Immature natural killer cell (primary cell): ENCODE measurements around the gene GUSB. TPM values are rescaled to one million over a fixed set of nuclear protein-coding genes. Genes with fewer than 3 reads are reported as not detected.
"Not testable (repeated sequence)": the region's sequence is repeated elsewhere in the genome, so short reads cannot be mapped to it uniquely, and the experiment has no call there.

ENCODE experiments used
- DNase-seq, 3 donors: peaks; one replicate each; pipeline ENCODE4 v3.0.0; 2022; ENCODE audit warnings: mixed read lengths in 1 of 3
- H3K27ac Mint-ChIP-seq, 6 donors: one replicate each; pipeline ENCODE4 v1.8.0; 2020; ENCODE audit warnings: mixed read lengths in 6 of 6, mild to moderate bottlenecking in 5 of 6, inconsistent platforms in 4 of 6, moderate library complexity in 3 of 6
- H3K27me3 Mint-ChIP-seq, 3 donors: one replicate each; pipeline ENCODE4 v1.8.0; 2020 to 2021; ENCODE audit warnings: low read depth in 3 of 3, mild to moderate bottlenecking in 3 of 3, mixed read lengths in 3 of 3, moderate library complexity in 3 of 3, inconsistent platforms in 1 of 3
- H3K36me3 Mint-ChIP-seq, 3 donors: one replicate each; pipeline ENCODE4 v1.8.0; 2020; ENCODE audit warnings: mixed read lengths in 3 of 3, inconsistent platforms in 2 of 3, mild to moderate bottlenecking in 2 of 3
- H3K4me1 Mint-ChIP-seq, 2 donors: one replicate each; pipeline ENCODE4 v1.8.0; 2020; ENCODE audit warnings: inconsistent platforms in 2 of 2, mild to moderate bottlenecking in 2 of 2, mixed read lengths in 2 of 2, moderate library complexity in 1 of 2
- H3K4me3 Mint-ChIP-seq, 5 donors: one replicate each; pipeline ENCODE4 v1.8.0; 2020; ENCODE audit warnings: mild to moderate bottlenecking in 5 of 5, mixed read lengths in 5 of 5, inconsistent platforms in 3 of 5, moderate library complexity in 3 of 5
- H3K9me3 Mint-ChIP-seq, 6 donors: one replicate each; pipeline ENCODE4 v1.8.0; 2020; ENCODE audit warnings: mild to moderate bottlenecking in 6 of 6, mixed read lengths in 6 of 6, inconsistent platforms in 4 of 6, moderate library complexity in 3 of 6
- polyA plus RNA-seq, 3 donors: library from polyadenylated mRNA; unstranded; fragments of 300-500 nt; fragmentation: Illumina TruSeq; gene quantifications; one replicate each; pipeline ENCODE4 v1.2.3, GENCODE V29; 2021

The GUSB gene
- polyA plus RNA-seq, 3 donors from 2014 or later, result 75.1 to 119 (median 77.3) TPM

GRCh38 chr7:65967361-65968155 is 14.5 kb downstream of the GUSB start:
- Mint-ChIP-seq H3K9me3 (no peaks in the 10 kb centered on the region), H3K36me3 (peaks cover 12 to 49% (median 14%) of the 10 kb centered on the region in 3 donors), H3K27me3 (peaks cover 0 to 2% (median 2%) of the 10 kb centered on the region in 3 donors), H3K4me3 (no peak overlapping the region), H3K27ac (no peak overlapping the region), H3K4me1 (no peaks in the 10 kb centered on the region)
- no peak for DNase-seq

DNA sequence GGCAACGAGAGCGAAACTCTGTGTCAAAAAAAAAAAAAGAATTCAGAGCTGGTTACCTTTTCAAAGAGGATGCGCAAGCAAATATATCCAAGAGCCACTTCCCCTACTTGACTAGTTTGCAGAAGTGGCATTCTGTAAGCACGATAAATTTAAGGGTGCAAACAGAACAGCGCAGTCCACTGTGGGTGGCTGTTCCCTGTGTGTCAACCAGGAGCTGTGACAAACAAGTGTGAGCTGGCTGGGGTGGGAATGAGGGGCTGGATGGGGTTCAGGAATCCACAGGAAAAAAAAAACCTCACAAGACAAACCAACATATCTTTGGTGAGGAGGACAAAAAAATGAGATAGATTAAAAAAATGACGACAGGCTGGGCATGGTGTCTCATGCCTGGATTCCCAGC is 15.9 kb downstream of the GUSB start:
- no peak for DNase-seq
- H3K27me3 Mint-ChIP-seq, result peaks cover 0 to 2% (median 0%) of the 10 kb centered on the region in 3 donors
- no peaks in the 10 kb centered on the region for H3K4me1 Mint-ChIP-seq
- no peak overlapping the region for H3K27ac Mint-ChIP-seq
- no peak overlapping the region for H3K4me3 Mint-ChIP-seq
- no peaks in the 10 kb centered on the region for H3K9me3 Mint-ChIP-seq
- H3K36me3 Mint-ChIP-seq, result peaks cover 8 to 44% (median 11%) of the 10 kb centered on the region in 3 donors

DNA sequence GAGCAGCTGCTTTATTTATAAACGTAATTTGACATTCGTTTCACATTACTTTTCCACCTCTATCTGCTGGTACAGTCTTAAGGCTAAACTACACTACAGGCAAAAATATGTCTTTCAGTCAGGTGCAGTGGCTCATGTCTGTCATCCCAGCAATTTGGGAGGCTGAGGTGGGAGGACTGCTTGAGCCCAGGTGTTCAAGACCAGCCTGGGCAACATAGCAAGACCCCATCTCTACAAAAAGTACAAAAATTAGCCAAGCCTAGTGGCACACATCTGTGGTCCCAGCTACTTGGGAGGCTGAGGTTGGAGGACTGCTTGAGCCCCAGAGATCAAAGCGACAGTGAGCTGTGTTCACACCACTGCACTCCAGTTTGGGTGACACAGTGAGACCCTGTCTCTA is 17.3 kb downstream of the GUSB start:
- not testable (repeated sequence) for H3K4me1 Mint-ChIP-seq, DNase-seq, H3K4me3 Mint-ChIP-seq, H3K27me3 Mint-ChIP-seq, H3K9me3 Mint-ChIP-seq, H3K27ac Mint-ChIP-seq
- H3K36me3 Mint-ChIP-seq, result peaks cover 6 to 43% (median 11%) of the 10 kb centered on the region in 3 donors

GRCh38 chr7:65962033-65962432 is 20.0 kb downstream of the GUSB start:
- Mint-ChIP-seq H3K27me3 (peaks cover 0 to 2% (median 0%) of the 10 kb centered on the region in 3 donors), H3K27ac (no peak overlapping the region), H3K4me3 (no peak overlapping the region), H3K9me3 (no peaks in the 10 kb centered on the region), H3K36me3 (peaks cover 4 to 39% (median 15%) of the 10 kb centered on the region in 3 donors), H3K4me1 (no peaks in the 10 kb centered on the region)
- no peak for DNase-seq

DNA sequence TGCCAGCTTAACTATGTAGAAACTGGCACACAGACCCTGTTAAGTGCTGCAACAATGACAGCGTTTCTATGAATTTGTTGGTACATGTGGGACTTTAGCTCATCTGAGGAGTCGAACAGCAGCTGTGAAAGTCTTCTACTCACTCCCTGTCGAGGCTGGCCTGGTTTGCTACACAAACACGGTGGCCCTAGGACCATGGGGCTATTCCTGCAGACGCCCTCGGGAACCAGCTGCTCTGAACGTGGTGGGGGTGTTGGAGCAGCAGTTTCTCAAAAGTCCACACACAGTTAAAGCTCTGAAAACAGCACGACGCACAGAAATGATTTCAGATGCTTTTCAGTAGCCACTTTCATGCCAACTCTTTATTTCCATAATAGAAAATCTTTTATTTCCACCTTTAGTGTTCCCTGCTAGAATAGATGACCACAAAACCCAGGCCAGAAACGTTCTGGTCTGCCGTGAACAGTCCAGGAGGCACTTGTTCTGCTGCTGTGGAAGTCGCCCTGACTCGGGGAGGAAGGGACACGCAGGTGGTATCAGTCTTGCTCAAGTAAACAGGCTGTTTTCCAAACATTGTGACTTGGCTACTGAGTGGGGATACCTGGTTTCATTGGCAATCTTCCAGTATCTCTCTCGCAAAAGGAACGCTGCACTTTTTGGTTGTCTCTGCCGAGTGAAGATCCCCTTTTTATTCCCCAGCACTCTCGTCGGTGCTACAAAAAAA is 21.5 kb downstream of the GUSB start:
- H3K4me1 Mint-ChIP-seq, result no peaks in the 10 kb centered on the region
- no peaks in the 10 kb centered on the region for H3K9me3 Mint-ChIP-seq
- no peak overlapping the region for H3K4me3 Mint-ChIP-seq
- H3K27me3 Mint-ChIP-seq, result peaks cover 0 to 2% (median 0%) of the 10 kb centered on the region in 3 donors
- no peak overlapping the region for H3K27ac Mint-ChIP-seq
- H3K36me3 Mint-ChIP-seq, result peaks cover 8 to 37% (median 15%) of the 10 kb centered on the region in 3 donors
- no peak for DNase-seq

DNA sequence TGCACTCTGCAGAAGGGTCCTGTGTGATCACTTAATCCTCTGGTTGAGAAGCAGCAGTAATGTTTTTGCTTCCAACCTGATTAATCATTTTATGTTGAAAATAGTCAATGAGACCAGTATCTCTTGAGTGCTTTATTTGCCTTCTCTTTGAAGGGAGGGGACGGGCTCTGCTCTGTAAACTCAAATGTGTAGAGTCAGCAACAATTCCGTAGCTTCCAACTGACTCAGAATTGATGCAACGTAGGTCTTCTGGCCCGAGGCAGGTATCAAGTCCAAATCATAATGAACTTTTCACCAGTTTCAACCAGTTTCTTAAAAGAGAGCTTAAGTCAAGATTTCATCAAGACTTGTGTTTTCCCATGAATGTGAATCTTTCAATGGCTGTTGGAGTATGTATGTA is 26.3 kb downstream of the GUSB start:
- Mint-ChIP-seq H3K4me3 (no peak overlapping the region), H3K27me3 (no peaks in the 10 kb centered on the region), H3K27ac (no peak overlapping the region), H3K36me3 (peaks cover 4 to 33% (median 8%) of the 10 kb centered on the region in 3 donors), H3K4me1 (no peaks in the 10 kb centered on the region), H3K9me3 (no peaks in the 10 kb centered on the region)
- no peak for DNase-seq

GRCh38 chr7:65953890-65954450 is 28.0 kb downstream of the GUSB start:
- Mint-ChIP-seq H3K27ac (no peak overlapping the region), H3K9me3 (no peaks in the 10 kb centered on the region), H3K4me1 (no peaks in the 10 kb centered on the region), H3K27me3 (no peaks in the 10 kb centered on the region), H3K4me3 (no peak overlapping the region), H3K36me3 (peaks cover 4 to 23% (median 8%) of the 10 kb centered on the region in 3 donors)
- no peak for DNase-seq

DNA sequence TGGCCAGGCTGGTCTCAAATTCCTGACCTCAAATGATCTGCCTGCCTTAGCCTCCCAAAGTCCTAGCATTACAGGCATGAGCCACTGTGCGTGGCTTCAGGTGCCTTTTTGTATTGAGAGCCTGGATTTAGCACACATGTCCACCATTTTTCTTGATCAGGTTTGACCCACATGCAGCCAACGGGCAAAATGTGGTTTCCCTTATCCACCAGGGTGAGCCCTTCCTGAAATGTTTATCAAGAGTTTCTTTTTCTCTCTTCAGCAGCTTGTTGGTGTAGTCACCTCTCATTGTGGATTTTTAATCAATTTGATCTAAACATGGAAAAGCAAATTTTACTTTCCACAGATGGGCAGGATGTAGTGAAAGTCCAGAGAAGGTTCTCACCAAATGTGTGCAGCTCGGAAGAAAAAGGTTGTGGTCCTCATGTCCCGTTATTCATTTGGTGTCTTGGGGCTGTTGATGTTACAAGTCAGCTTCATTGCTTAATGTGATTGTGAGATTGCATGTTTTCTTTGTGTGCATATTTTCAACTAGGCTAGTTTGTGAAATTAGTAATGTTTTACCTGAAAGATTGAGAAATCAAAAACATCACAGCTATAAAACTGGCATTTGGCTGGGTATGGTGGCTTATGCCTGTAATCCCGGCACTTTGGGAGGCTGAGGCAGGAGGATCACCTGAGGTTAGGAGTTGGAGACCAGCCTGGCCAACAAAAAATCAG is 28.9 kb downstream of the GUSB start:
- Mint-ChIP-seq H3K4me3 (no peak overlapping the region), H3K27ac (no peak overlapping the region), H3K9me3 (no peaks in the 10 kb centered on the region), H3K27me3 (no peaks in the 10 kb centered on the region), H3K4me1 (no peaks in the 10 kb centered on the region), H3K36me3 (peaks cover 4 to 18% (median 6%) of the 10 kb centered on the region in 3 donors)
- no peak for DNase-seq

DNA sequence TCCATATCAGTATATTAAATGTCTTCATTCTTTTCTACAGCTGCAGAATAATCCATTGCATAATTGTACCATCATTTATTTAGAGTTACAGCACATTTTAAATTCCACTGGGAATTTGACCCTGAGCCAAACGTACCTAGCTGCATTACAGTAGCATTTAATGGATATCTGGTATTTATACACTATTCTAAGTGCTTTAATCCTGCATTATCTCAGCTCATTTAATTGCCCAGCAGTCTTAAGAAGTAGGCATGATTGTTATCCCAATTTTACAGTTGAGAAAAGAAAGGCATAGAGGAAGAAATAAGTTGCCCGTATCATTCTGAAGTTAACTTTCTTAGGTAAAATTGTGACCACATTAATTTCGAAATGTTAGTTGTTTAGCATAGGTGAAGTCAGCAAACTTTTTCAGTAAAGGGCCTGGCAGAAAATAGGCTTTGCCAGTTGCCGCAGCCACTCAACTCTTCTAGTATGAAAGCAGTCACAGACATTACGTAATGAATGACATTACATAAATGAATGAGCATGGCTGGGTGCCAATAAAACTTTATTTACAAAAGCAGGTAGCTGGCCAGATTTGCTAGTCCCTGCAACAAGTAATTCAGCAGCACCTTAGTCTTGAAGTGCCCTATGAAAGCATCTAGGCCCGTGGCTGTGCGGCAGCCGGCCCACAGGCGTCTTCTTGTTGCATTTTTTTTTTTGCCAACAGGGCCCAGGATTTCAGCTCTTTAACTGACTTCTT is 30.0 kb downstream of the GUSB start:
- Mint-ChIP-seq H3K9me3 (no peaks in the 10 kb centered on the region), H3K4me3 (no peak overlapping the region), H3K27ac (no peak overlapping the region), H3K27me3 (peaks cover 0 to under 1% (median 0%) of the 10 kb centered on the region in 3 donors), H3K36me3 (peaks cover 4 to 18% (median 4%) of the 10 kb centered on the region in 3 donors), H3K4me1 (peaks cover 0 to 3% of the 10 kb centered on the region in 2 donors)
- no peak for DNase-seq

DNA sequence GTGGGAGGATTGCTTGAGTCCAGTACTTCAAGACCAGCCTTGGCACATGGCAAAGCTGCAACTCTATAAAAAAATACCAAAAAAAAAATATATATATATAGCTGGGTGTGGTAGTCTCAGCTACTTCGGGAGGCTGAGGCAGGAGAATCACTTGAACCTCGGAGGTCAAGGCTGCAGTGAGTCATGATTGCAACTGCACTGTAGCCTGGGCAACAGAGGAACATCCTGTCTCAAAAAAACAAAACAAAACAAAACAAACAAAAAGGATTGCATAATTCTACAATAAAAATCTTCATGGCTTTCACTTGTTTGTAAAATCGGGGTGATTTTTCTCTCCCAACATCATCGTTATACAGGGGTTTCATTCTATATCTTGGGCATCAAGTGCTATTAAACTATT is 35.1 kb downstream of the GUSB start:
- DNase-seq, result peak in 2 of 3 donors; percentile 19
- Mint-ChIP-seq H3K27ac (peak overlapping the region in 3 of 6 donors; percentile 14 to 77 (median 47)), H3K27me3 (peaks cover 0 to 4% (median 0%) of the 10 kb centered on the region in 3 donors), H3K36me3 (no peaks in the 10 kb centered on the region), H3K9me3 (no peaks in the 10 kb centered on the region), H3K4me3 (no peak overlapping the region), H3K4me1 (peaks cover 1 to 10% of the 10 kb centered on the region in 2 donors)

GRCh38 chr7:65945787-65946186 is 36.2 kb downstream of the GUSB start:
- H3K4me1 Mint-ChIP-seq, H3K27me3 Mint-ChIP-seq, DNase-seq, H3K36me3 Mint-ChIP-seq, H3K9me3 Mint-ChIP-seq, H3K27ac Mint-ChIP-seq, H3K4me3 Mint-ChIP-seq: not testable (repeated sequence)

DNA sequence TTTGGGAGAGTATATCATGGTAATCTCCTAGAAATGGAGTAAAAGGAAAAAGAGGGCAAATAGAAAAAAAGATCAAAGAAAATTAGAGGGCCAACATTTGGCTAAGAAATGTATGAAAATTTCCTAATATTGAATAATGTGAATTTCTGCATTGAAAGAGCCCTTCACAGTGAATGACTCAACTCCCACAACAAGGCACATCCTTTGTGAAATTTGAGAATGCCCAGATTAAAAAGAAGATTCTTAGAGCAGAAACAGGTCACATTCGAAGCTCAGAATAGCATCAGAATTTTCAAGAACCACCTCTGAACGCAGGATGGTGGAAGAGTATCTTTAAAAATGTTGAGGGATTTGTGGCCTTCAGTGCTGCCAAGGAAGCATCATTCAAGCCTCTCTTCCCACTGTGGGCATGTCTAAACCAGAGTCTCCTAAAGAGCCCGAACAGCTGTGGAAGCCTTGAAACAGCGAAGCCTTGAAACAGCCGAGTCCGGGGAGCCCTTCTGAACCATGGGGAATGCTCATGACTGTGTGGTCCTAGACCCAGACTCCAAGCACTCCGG is 43.6 kb downstream of the GUSB start:
- Mint-ChIP-seq H3K27ac (peak overlapping the region in 1 of 6 donors; percentile 0), H3K9me3 (no peaks in the 10 kb centered on the region), H3K36me3 (peaks cover 14 to 25% (median 15%) of the 10 kb centered on the region in 3 donors), H3K27me3 (peaks cover 0 to 1% (median 0%) of the 10 kb centered on the region in 3 donors), H3K4me3 (no peak overlapping the region), H3K4me1 (peaks cover 0 to 7% of the 10 kb centered on the region in 2 donors)
- no peak for DNase-seq

DNA sequence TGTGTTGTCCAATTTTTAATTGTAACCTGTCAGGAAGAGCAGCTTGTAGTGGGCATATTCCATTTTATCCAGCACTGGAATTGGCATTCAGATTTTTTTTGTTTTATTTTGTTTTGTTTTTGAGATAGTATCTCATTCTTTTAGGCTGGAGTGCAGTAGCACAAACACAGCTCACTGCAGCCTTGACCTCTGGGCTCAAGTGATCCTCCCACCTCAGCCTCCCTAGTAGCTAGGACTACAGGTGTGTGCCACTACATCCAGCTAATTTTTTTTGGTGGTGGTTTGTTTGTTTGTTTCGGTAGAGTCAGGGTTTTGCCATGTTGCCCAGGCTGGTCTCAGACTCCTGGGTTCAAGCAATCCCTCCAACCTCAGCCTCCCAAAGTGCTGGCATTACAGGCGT is 44.7 kb downstream of the GUSB start:
- Mint-ChIP-seq H3K9me3 (no peaks in the 10 kb centered on the region), H3K36me3 (peaks cover 14 to 25% (median 15%) of the 10 kb centered on the region in 3 donors), H3K27me3 (peaks cover 0 to 1% (median 0%) of the 10 kb centered on the region in 3 donors), H3K27ac (peak overlapping the region in 1 of 6 donors; percentile 30), H3K4me1 (peaks cover 2 to 7% of the 10 kb centered on the region in 2 donors), H3K4me3 (no peak overlapping the region)
- DNase-seq, result no peak
